ENCODE results near the gene PAGR1. TPM values are rescaled to one million over a fixed set of nuclear protein-coding genes. Genes with fewer than 3 reads are reported as not detected.

PAGR1 gene
- total and polyA plus RNA-seq, 9 of the 15 experiments (the other 6 are each of a cell fraction or from before 2014, with no cell fraction given): 1.4 to 58.2 (median 16.8) TPM

DNA sequence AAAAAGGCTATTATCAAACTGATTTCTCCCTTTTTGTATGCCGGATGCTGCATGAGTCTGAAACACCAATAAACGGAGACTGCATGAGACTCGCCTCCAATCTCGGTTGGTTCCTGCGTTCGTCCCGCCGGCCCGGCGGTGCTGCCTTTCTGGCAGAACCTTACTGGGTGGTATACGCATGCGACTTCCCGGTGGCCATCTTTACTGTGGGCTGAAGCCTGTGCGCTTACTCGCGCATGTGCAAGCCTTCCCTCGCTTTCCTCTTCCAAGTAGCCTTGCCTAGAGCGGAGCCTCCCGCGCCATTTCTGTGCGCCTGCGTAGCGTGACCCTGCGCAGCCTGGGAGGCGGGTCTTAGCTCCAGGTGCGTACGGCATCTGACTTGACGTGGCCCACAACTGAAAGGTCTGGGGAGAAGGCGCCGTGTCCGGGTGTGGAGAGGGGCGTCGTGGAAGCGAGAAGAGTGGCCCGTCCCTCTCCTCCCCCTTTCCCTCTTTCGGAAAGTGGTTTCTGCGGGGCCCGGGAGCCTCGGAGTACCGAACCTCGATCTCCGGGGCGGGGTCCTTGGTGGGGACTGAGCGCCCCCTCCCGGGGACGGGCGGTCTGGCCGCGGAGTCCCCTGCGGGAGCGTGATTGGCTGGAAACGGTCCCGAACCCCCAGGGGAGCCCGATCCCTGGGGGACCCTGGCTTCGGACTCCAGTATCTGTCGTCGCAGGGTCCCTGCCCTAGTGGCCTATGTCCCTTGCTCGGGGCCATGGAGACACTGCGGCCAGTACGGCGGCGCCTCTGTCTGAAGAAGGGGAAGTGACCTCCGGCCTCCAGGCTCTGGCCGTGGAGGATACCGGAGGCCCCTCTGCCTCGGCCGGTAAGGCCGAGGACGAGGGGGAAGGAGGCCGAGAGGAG is at the start of gene PAGR1 (continued):
- TF ChIP-seq CXXC5 (CRISPR knock-in tag; IDR thresholded peaks at IDR 0.05) (peak; percentile 91), NONO (IDR thresholded peaks at IDR 0.05; ENCODE audit: low read depth in 2 of 2, low read length in 1 of 2) (peak in 1 of 2 experiments; percentile 58; a peak in 1 of 4 replicates), ZFX (CRISPR knock-in tag; IDR thresholded peaks at IDR 0.05) (peak; percentile 57; the same call in 1 of the 2 replicates), ZEB2 (IDR thresholded peaks at IDR 0.05) (peak; percentile 58; the same call in 1 of the 2 replicates), ZNF133 (CRISPR knock-in tag; IDR thresholded peaks at IDR 0.05) (peak; percentile 70; the same call in 1 of the 2 replicates), NCOA4 (IDR thresholded peaks at IDR 0.05; ENCODE audit: partially characterized antibody) (no peak), PYGO2 (tag; IDR thresholded peaks at IDR 0.05) (no peak), CBFB (CRISPR knock-in tag; IDR thresholded peaks at IDR 0.05) (peak; percentile 69; the same call in 1 of the 2 replicates), NFIX (CRISPR knock-in tag; IDR thresholded peaks at IDR 0.05; ENCODE audit: low read depth) (no peak), ZNF561 (CRISPR knock-in tag; conservative IDR thresholded peaks at IDR 0.05) (0 out of 2 replicates have a peak, but pooled peaks have one; percentile 41), RUNX1 (IDR thresholded peaks at IDR 0.05; ENCODE audit: low read depth) (peak; percentile 38; the same call in 1 of the 2 replicates), ATF1 (CRISPR knock-in tag; IDR thresholded peaks at IDR 0.05) (peak; percentile 61), ATF1 (tag; IDR thresholded peaks at IDR 0.05) (peak; percentile 95), C11orf30 (IDR thresholded peaks at IDR 0.05; ENCODE audit: low read depth) (peak; percentile 77), ZNF766 (CRISPR knock-in tag; conservative IDR thresholded peaks at IDR 0.05) (0 out of 2 replicates have a peak, but pooled peaks have one; percentile 24), ELF1 (tag; IDR thresholded peaks at IDR 0.05) (peak; percentile 83)
- TF ChIP-seq, protein P1, sequence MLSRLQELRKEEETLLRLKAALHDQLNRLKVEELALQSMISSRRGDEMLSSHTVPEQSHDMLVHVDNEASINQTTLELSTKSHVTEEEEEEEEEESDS (CRISPR knock-in tag; IDR thresholded peaks at IDR 0.05): no peak
- TF ChIP-seq, protein P2, sequence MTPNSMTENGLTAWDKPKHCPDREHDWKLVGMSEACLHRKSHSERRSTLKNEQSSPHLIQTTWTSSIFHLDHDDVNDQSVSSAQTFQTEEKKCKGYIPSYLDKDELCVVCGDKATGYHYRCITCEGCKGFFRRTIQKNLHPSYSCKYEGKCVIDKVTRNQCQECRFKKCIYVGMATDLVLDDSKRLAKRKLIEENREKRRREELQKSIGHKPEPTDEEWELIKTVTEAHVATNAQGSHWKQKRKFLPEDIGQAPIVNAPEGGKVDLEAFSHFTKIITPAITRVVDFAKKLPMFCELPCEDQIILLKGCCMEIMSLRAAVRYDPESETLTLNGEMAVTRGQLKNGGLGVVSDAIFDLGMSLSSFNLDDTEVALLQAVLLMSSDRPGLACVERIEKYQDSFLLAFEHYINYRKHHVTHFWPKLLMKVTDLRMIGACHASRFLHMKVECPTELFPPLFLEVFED (CRISPR knock-in tag; conservative IDR thresholded peaks at IDR 0.05): peak; percentile 90
- TF ChIP-seq, protein P3, sequence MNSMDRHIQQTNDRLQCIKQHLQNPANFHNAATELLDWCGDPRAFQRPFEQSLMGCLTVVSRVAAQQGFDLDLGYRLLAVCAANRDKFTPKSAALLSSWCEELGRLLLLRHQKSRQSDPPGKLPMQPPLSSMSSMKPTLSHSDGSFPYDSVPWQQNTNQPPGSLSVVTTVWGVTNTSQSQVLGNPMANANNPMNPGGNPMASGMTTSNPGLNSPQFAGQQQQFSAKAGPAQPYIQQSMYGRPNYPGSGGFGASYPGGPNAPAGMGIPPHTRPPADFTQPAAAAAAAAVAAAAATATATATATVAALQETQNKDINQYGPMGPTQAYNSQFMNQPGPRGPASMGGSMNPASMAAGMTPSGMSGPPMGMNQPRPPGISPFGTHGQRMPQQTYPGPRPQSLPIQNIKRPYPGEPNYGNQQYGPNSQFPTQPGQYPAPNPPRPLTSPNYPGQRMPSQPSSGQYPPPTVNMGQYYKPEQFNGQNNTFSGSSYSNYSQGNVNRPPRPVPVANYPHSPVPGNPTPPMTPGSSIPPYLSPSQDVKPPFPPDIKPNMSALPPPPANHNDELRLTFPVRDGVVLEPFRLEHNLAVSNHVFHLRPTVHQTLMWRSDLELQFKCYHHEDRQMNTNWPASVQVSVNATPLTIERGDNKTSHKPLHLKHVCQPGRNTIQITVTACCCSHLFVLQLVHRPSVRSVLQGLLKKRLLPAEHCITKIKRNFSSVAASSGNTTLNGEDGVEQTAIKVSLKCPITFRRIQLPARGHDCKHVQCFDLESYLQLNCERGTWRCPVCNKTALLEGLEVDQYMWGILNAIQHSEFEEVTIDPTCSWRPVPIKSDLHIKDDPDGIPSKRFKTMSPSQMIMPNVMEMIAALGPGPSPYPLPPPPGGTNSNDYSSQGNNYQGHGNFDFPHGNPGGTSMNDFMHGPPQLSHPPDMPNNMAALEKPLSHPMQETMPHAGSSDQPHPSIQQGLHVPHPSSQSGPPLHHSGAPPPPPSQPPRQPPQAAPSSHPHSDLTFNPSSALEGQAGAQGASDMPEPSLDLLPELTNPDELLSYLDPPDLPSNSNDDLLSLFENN (IDR thresholded peaks at IDR 0.05; ENCODE audit: low read depth in 2 of 2, low read length in 2 of 2): no peak
- TF ChIP-seq, protein P4, sequence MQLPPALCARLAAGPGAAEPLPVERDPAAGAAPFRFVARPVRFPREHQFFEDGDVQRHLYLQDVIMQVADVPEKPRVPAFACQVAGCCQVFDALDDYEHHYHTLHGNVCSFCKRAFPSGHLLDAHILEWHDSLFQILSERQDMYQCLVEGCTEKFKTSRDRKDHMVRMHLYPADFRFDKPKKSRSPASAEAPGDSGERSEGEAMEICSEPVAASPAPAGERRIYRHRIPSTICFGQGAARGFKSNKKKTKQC (CRISPR knock-in tag; IDR thresholded peaks at IDR 0.05): peak; percentile 46; the same call in 1 of the 2 replicates
- TF ChIP-seq, protein P5, sequence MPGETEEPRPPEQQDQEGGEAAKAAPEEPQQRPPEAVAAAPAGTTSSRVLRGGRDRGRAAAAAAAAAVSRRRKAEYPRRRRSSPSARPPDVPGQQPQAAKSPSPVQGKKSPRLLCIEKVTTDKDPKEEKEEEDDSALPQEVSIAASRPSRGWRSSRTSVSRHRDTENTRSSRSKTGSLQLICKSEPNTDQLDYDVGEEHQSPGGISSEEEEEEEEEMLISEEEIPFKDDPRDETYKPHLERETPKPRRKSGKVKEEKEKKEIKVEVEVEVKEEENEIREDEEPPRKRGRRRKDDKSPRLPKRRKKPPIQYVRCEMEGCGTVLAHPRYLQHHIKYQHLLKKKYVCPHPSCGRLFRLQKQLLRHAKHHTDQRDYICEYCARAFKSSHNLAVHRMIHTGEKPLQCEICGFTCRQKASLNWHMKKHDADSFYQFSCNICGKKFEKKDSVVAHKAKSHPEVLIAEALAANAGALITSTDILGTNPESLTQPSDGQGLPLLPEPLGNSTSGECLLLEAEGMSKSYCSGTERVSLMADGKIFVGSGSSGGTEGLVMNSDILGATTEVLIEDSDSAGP (CRISPR knock-in tag; IDR thresholded peaks at IDR 0.05): no peak

Measured in K562 (cell line).